GM18870 (cell line): ENCODE results near the gene CCND3.

Source experiments
- ATAC-seq: cut with Tn5 transposase; IDR thresholded peaks from one replicate; pipeline ENCODE4 v1.9.1; 2021; ENCODE audit warnings: moderate library complexity; ENCODE audit not compliant: unreplicated experiment

The CCND3 gene

GRCh38 chr6:41941280-41942066 is at the start of gene CCND3:
Gene CCND3, minus strand, starts transcription at chr6:41941808. Its CDS starts 159 bp downstream, at chr6:41941649.
- ATAC-seq = peak; percentile 46

- ATAC-seq = no peak
Measured at GRCh38 chr6:41986339-41986738, 44.7 kb upstream of the CCND3 start.

GRCh38 chr6:41984623-41985022 is 43.0 kb upstream of the CCND3 start:
- ATAC-seq = no peak

GRCh38 chr6:41976794-41977484 is 35.3 kb upstream of the CCND3 start:
- ATAC-seq = no peak

GRCh38 chr6:41975276-41975675 is 33.7 kb upstream of the CCND3 start:
- no peak for ATAC-seq

- ATAC-seq = no peak
Measured at GRCh38 chr6:41974281-41974825, 32.7 kb upstream of the CCND3 start.

GRCh38 chr6:41972826-41973225 is 31.2 kb upstream of the CCND3 start:
- no peak for ATAC-seq

- ATAC-seq = no peak
Measured at GRCh38 chr6:41970436-41970846, 28.8 kb upstream of the CCND3 start.

GRCh38 chr6:41967312-41968287 is 26.0 kb upstream of the CCND3 start:
- no peak for ATAC-seq

GRCh38 chr6:41966961-41967311 is 25.3 kb upstream of the CCND3 start:
- no peak for ATAC-seq

GRCh38 chr6:41966214-41966920 is 24.8 kb upstream of the CCND3 start:
- ATAC-seq = no peak

- ATAC-seq = no peak
Measured at GRCh38 chr6:41965429-41966213, 24.0 kb upstream of the CCND3 start.

- no peak for ATAC-seq
Measured at GRCh38 chr6:41964201-41964887, 22.7 kb upstream of the CCND3 start.

GRCh38 chr6:41963371-41963770 is 21.8 kb upstream of the CCND3 start:
- ATAC-seq = no peak

- no peak for ATAC-seq
Measured at GRCh38 chr6:41960028-41960427, 18.4 kb upstream of the CCND3 start.

GRCh38 chr6:41958022-41958856 is 16.6 kb upstream of the CCND3 start:
- no peak for ATAC-seq

GRCh38 chr6:41957117-41957516 is 15.5 kb upstream of the CCND3 start:
- ATAC-seq = no peak

GRCh38 chr6:41955412-41955811 is 13.8 kb upstream of the CCND3 start:
- ATAC-seq = no peak
